ENCODE results near the gene NCAM1.

GRCh38 chr11:113138731-113139130, 177.5 kb downstream of the NCAM1 start:
- no peak for TF ChIP-seq CTCF (IDR thresholded peaks at IDR 0.05)
- no peak for TF ChIP-seq POLR2A (IDR thresholded peaks at IDR 0.05)
